Osteoblast (primary cell): ENCODE data around the gene SAG. TPM values are rescaled to one million over a fixed set of nuclear protein-coding genes. Genes with fewer than 3 reads are reported as not detected.
A peak's percentile ranks its signal among the peaks of the same experiment; 100 is the strongest.

Source experiments
- DNase-seq: peaks from one replicate; pipeline ENCODE4 v3.0.0; 2011; ENCODE audit warnings: low spot score, mixed read lengths; ENCODE audit not compliant: insufficient read length; ENCODE audit errors: missing footprints
- H2AFZ ChIP-seq: 2 replicates; pipeline ENCODE4 v1.6.0; 2011; ENCODE audit warnings: mild to moderate bottlenecking, low read length
- H3K27ac ChIP-seq: 2 replicates; pipeline ENCODE4 v1.5.1; 2011; ENCODE audit warnings: mild to moderate bottlenecking, low read depth, low read length, moderate library complexity
- H3K27me3 ChIP-seq: 2 replicates; pipeline ENCODE4 v1.6.0; 2012; ENCODE audit warnings: mild to moderate bottlenecking, control low read depth, inconsistent platforms, low read length, moderate library complexity; ENCODE audit not compliant: insufficient read depth
- H3K36me3 ChIP-seq: 2 replicates; pipeline ENCODE4 v1.5.1; 2011; ENCODE audit warnings: mild to moderate bottlenecking, low read length, control low read depth, moderate library complexity; ENCODE audit not compliant: insufficient read depth
- H3K4me1 ChIP-seq: 2 replicates; pipeline ENCODE4 v1.5.1; 2011; ENCODE audit warnings: mild to moderate bottlenecking, low read length, control low read depth, moderate library complexity; ENCODE audit not compliant: insufficient read depth
- H3K4me2 ChIP-seq: 2 replicates; pipeline ENCODE4 v1.6.0; 2011; ENCODE audit warnings: mild to moderate bottlenecking, low read length; ENCODE audit not compliant: insufficient read depth
- H3K4me3 ChIP-seq: fragments of 200-600 bp; sonication (generic); 3 replicates; pipeline ENCODE4 v1.5.1; 2012; ENCODE audit warnings: mild to moderate bottlenecking, low read length, inconsistent platforms; ENCODE audit not compliant: insufficient read depth
- H3K79me2 ChIP-seq: 2 replicates; pipeline ENCODE4 v1.6.0; 2012; ENCODE audit warnings: mild to moderate bottlenecking, low read length, control low read depth, inconsistent platforms; ENCODE audit not compliant: insufficient read depth
- H3K9me3 ChIP-seq: 2 replicates; pipeline ENCODE4 v1.5.1; 2011; ENCODE audit warnings: low read depth, low read length, control low read depth
- H4K20me1 ChIP-seq: 2 replicates; pipeline ENCODE4 v1.6.0; 2012; ENCODE audit warnings: mild to moderate bottlenecking, low read length, control low read depth; ENCODE audit not compliant: insufficient read depth
- total RNA-seq: library from RNA; depleted of rRNA; stranded (reverse); fragments of >200 nt; gene quantifications from 2 replicates; pipeline ENCODE4 v1.2.3, GENCODE V29; 2012
- TF ChIP-seq, protein P1 (sequence below): IDR thresholded peaks from 2 replicates; pipeline ENCODE4 v1.5.1; 2011; ENCODE audit warnings: mild to moderate bottlenecking, low read depth, low read length, moderate library complexity; ENCODE audit errors: extremely low read depth

The SAG gene
- total RNA-seq, 1 donor, result not detected

DNA sequence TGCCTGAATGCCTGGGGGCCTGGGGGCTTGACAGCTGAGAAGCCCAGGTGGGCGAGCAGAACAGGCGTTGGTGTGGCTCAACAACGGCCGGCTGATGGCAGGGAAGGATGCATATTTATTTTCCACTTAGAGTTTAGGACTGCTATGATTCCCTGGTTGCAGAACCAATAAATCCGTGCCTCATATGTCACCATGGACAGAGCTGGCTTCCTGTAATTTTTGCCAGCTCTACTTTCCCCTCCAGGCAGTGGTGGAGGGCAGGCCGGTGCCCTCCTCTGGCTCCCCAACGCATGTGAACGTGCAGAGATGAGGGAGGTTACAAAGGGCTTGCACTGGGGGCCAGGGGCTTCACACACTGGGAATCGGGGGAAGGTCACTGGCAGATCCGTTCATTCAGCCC lies 18.2 kb downstream of the SAG start:
- H4K20me1 ChIP-seq, result no peaks in the 10 kb centered on the region
- no peak overlapping the region for H3K4me2 ChIP-seq
- H3K27ac ChIP-seq, result no peak overlapping the region
- H2AFZ ChIP-seq, result no peak overlapping the region
- no peaks in the 10 kb centered on the region for H3K4me1 ChIP-seq
- H3K36me3 ChIP-seq, result no peaks in the 10 kb centered on the region
- H3K9me3 ChIP-seq, result no peaks in the 10 kb centered on the region
- no peak overlapping the region for H3K4me3 ChIP-seq
- peaks cover 4% of the 10 kb centered on the region for H3K27me3 ChIP-seq
- DNase-seq, result peak; percentile 5
- H3K79me2 ChIP-seq, result no peaks in the 10 kb centered on the region
- TF ChIP-seq, protein P1, sequence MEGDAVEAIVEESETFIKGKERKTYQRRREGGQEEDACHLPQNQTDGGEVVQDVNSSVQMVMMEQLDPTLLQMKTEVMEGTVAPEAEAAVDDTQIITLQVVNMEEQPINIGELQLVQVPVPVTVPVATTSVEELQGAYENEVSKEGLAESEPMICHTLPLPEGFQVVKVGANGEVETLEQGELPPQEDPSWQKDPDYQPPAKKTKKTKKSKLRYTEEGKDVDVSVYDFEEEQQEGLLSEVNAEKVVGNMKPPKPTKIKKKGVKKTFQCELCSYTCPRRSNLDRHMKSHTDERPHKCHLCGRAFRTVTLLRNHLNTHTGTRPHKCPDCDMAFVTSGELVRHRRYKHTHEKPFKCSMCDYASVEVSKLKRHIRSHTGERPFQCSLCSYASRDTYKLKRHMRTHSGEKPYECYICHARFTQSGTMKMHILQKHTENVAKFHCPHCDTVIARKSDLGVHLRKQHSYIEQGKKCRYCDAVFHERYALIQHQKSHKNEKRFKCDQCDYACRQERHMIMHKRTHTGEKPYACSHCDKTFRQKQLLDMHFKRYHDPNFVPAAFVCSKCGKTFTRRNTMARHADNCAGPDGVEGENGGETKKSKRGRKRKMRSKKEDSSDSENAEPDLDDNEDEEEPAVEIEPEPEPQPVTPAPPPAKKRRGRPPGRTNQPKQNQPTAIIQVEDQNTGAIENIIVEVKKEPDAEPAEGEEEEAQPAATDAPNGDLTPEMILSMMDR, result no peak

DNA sequence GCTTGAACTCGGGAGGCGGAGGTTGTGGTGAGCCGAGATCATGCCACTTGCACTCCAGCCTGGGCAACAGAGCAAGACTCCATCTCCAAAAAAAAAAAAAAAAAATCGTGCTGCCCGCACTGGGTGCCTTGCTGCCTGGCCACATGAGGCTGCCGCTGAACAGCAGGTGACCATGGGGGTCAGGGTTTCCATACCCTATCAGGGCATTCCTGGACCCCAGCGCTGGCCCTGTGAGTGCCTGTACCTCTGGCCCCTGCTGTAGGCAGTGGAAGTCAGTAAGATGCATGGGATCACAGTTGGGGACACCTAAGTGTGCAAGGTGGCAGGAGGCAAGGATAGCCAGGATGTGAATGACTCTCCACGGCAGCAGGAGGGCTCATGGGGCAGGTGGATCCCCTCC lies 18.9 kb downstream of the SAG start:
- Histone ChIP-seq H3K27ac (no peak overlapping the region), H4K20me1 (no peaks in the 10 kb centered on the region), H3K79me2 (no peaks in the 10 kb centered on the region), H3K4me3 (no peak overlapping the region), H3K36me3 (no peaks in the 10 kb centered on the region), H3K27me3 (no peaks in the 10 kb centered on the region), H3K4me2 (no peak overlapping the region), H3K4me1 (no peaks in the 10 kb centered on the region), H3K9me3 (no peaks in the 10 kb centered on the region), H2AFZ (no peak overlapping the region)
- TF ChIP-seq, protein P1, result no peak
- no peak for DNase-seq

DNA sequence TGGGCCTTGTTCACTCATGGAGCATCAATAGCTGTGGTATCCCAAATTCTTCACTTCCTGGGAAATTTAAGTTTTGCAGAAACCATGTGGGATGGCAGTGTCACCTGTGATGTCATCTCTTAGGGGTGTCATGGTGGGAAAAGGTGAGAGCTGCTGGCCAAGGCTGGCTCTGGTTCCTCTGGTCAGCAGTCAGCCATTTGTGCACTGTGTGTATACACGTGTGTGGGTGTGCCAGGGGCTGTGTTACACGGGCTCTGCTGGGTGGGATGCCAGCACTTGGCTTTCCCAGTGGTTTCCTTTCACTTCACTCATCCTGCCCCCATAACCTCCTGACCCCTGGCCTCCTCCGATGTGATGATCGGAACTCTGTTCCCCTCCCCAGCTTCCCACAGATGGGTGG lies 21.3 kb downstream of the SAG start:
- Histone ChIP-seq H3K27me3 (peaks cover 4% of the 10 kb centered on the region), H3K4me1 (no peaks in the 10 kb centered on the region), H2AFZ (no peak overlapping the region), H3K36me3 (no peaks in the 10 kb centered on the region), H3K79me2 (no peaks in the 10 kb centered on the region), H4K20me1 (no peaks in the 10 kb centered on the region), H3K9me3 (no peaks in the 10 kb centered on the region), H3K27ac (no peak overlapping the region), H3K4me2 (no peak overlapping the region), H3K4me3 (no peak overlapping the region)
- no peak for DNase-seq
- TF ChIP-seq, protein P1, result no peak

DNA sequence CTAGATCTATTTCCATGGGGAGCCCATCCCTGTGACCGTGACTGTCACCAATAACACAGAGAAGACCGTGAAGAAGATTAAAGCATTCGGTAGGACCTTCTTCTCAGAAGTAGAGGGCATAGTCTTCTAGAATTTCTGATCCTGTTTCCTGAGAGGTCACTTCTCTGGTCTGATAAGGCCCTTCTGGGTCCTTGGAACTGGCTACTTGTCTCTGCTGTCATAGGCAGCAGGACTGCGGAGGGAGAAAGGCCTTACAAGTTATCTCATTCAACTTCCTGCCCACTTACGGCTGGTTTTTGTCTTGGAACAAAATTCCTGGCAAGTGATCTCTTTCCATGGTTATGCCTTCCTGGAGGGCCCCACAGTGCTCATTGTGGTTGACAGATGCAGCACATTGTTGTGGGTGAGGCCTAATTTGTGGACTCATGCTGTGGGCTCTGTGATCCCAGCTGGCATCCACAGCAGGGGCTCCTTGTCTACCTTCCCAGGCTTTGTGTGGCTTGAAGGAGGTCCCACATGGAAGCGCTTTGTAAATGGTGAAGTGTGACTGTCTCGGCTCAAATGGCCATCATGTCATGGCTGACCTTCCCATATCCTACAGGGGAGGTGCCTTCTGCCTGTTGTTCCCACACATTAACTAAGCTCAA lies 22.0 kb downstream of the SAG start:
- TF ChIP-seq, protein P1, result no peak
- Histone ChIP-seq H3K27me3 (peaks cover 10% of the 10 kb centered on the region), H3K79me2 (no peaks in the 10 kb centered on the region), H3K4me3 (no peak overlapping the region), H3K9me3 (no peaks in the 10 kb centered on the region), H2AFZ (no peak overlapping the region), H3K36me3 (no peaks in the 10 kb centered on the region), H3K27ac (no peak overlapping the region), H3K4me1 (no peaks in the 10 kb centered on the region), H4K20me1 (no peaks in the 10 kb centered on the region), H3K4me2 (no peak overlapping the region)
- DNase-seq, result peak; percentile 22
